ENCODE data around the gene CCDC192. TPM values are rescaled to one million over a fixed set of nuclear protein-coding genes. Genes with fewer than 3 reads are reported as not detected.

CCDC192 gene
- total RNA-seq, 1 experiment from 2014 or later, result not detected

GRCh38 chr5:127849891-127850290 lies 146.7 kb downstream of the CCDC192 start:
- Histone ChIP-seq H3K4me1 (ENCODE audit: insufficient read depth, low read length, poor library complexity, severe bottlenecking) (no peaks in the 10 kb centered on the region), H3K27me3 (replicated peaks; ENCODE audit: insufficient read depth, low read depth, low read length, poor library complexity) (no peaks in the 10 kb centered on the region), H3K36me3 (ENCODE audit: insufficient read depth, low read length, poor library complexity, severe bottlenecking) (no peaks in the 10 kb centered on the region), H3K9me3 (ENCODE audit: low read depth, low read length, poor library complexity, severe bottlenecking) (no peaks in the 10 kb centered on the region), H3K27ac (ENCODE audit: low read depth, low read length, poor library complexity, severe bottlenecking) (no peak overlapping the region), H3K4me3 (ENCODE audit: low read depth, low read length, poor library complexity, severe bottlenecking) (no peak overlapping the region)
- no peak for DNase-seq (ENCODE audit: low spot score)
- POLR2A ChIA-PET (ENCODE audit: low non-redundant PET), result no interaction called here
- BruUV-seq (replicated peaks), result no TSS peak
- intact Hi-C loops (cut with micrococcal nuclease; ENCODE audit: unreplicated experiment), result no loop called here
- no peak for TF ChIP-seq CTCF (conservative IDR thresholded peaks at IDR 0.05; ENCODE audit: low read depth, low read length)
- no peak for TF ChIP-seq EZH2 (IDR thresholded peaks at IDR 0.05; ENCODE audit: borderline replicate concordance, low read depth, low read length, poor library complexity, severe bottlenecking)
- CTCF ChIA-PET, result no interaction called here

GRCh38 chr5:127851964-127852363 lies 148.8 kb downstream of the CCDC192 start:
- no peak for TF ChIP-seq EZH2 (IDR thresholded peaks at IDR 0.05; ENCODE audit: borderline replicate concordance, low read depth, low read length, poor library complexity, severe bottlenecking)
- no peak overlapping the region for H3K27ac ChIP-seq (ENCODE audit: low read depth, low read length, poor library complexity, severe bottlenecking)
- H3K4me3 ChIP-seq (ENCODE audit: low read depth, low read length, poor library complexity, severe bottlenecking), result no peak overlapping the region
- H3K4me1 ChIP-seq (ENCODE audit: insufficient read depth, low read length, poor library complexity, severe bottlenecking), result no peaks in the 10 kb centered on the region
- ChIA-PET POLR2A (ENCODE audit: low non-redundant PET) (no interaction called here), CTCF (no interaction called here)
- no TSS peak for BruUV-seq (replicated peaks)
- no peak for DNase-seq (ENCODE audit: low spot score)
- no peaks in the 10 kb centered on the region for H3K27me3 ChIP-seq (replicated peaks; ENCODE audit: insufficient read depth, low read depth, low read length, poor library complexity)
- H3K36me3 ChIP-seq (ENCODE audit: insufficient read depth, low read length, poor library complexity, severe bottlenecking), result no peaks in the 10 kb centered on the region
- no peaks in the 10 kb centered on the region for H3K9me3 ChIP-seq (ENCODE audit: low read depth, low read length, poor library complexity, severe bottlenecking)
- intact Hi-C loops (cut with micrococcal nuclease; ENCODE audit: unreplicated experiment), result no loop called here

- no TSS peak for BruUV-seq (replicated peaks)
- TF ChIP-seq CTCF (conservative IDR thresholded peaks at IDR 0.05; ENCODE audit: low read depth, low read length) (no peak), EZH2 (IDR thresholded peaks at IDR 0.05; ENCODE audit: borderline replicate concordance, low read depth, low read length, poor library complexity, severe bottlenecking) (no peak)
- POLR2A ChIA-PET (ENCODE audit: low non-redundant PET), result no interaction called here
- Histone ChIP-seq H3K9me3 (ENCODE audit: low read depth, low read length, poor library complexity, severe bottlenecking) (no peaks in the 10 kb centered on the region), H3K27me3 (replicated peaks; ENCODE audit: insufficient read depth, low read depth, low read length, poor library complexity) (no peaks in the 10 kb centered on the region), H3K4me3 (ENCODE audit: low read depth, low read length, poor library complexity, severe bottlenecking) (no peak overlapping the region), H3K27ac (ENCODE audit: low read depth, low read length, poor library complexity, severe bottlenecking) (no peak overlapping the region), H3K36me3 (ENCODE audit: insufficient read depth, low read length, poor library complexity, severe bottlenecking) (no peaks in the 10 kb centered on the region), H3K4me1 (ENCODE audit: insufficient read depth, low read length, poor library complexity, severe bottlenecking) (no peaks in the 10 kb centered on the region)
- CTCF ChIA-PET, result no interaction called here
- DNase-seq (ENCODE audit: low spot score), result no peak
- intact Hi-C loops (cut with micrococcal nuclease; ENCODE audit: unreplicated experiment), result no loop called here
Measured at GRCh38 chr5:127854520-127854919, 151.3 kb downstream of the CCDC192 start.

- TF ChIP-seq EZH2 (IDR thresholded peaks at IDR 0.05; ENCODE audit: borderline replicate concordance, low read depth, low read length, poor library complexity, severe bottlenecking), result no peak
- TF ChIP-seq CTCF (conservative IDR thresholded peaks at IDR 0.05; ENCODE audit: low read depth, low read length), result no peak
- ChIA-PET POLR2A (ENCODE audit: low non-redundant PET) (no interaction called here), CTCF (no interaction called here)
- DNase-seq (ENCODE audit: low spot score), result no peak
- H3K27me3 ChIP-seq (replicated peaks; ENCODE audit: insufficient read depth, low read depth, low read length, poor library complexity), result peaks cover 3% of the 10 kb centered on the region
- no peaks in the 10 kb centered on the region for H3K36me3 ChIP-seq (ENCODE audit: insufficient read depth, low read length, poor library complexity, severe bottlenecking)
- intact Hi-C loops (cut with micrococcal nuclease; ENCODE audit: unreplicated experiment), result no loop called here
- no peaks in the 10 kb centered on the region for H3K9me3 ChIP-seq (ENCODE audit: low read depth, low read length, poor library complexity, severe bottlenecking)
- H3K4me3 ChIP-seq (ENCODE audit: low read depth, low read length, poor library complexity, severe bottlenecking), result no peak overlapping the region
- BruUV-seq (replicated peaks), result no TSS peak
- no peaks in the 10 kb centered on the region for H3K4me1 ChIP-seq (ENCODE audit: insufficient read depth, low read length, poor library complexity, severe bottlenecking)
- no peak overlapping the region for H3K27ac ChIP-seq (ENCODE audit: low read depth, low read length, poor library complexity, severe bottlenecking)
Measured at GRCh38 chr5:127856292-127856691, 153.1 kb downstream of the CCDC192 start.
